ENCODE results near the gene KCNN1.
A peak's percentile ranks its signal among the peaks of the same experiment; 100 is the strongest.
"Not testable (repeated sequence)": the region's sequence is repeated elsewhere in the genome, so short reads cannot be mapped to it uniquely, and the experiment has no call there.

The KCNN1 gene

GRCh38 chr19:18020212-18021085 is 53.5 kb downstream of the KCNN1 start:
- H3K4me3 ChIP-seq (ENCODE audit: low read depth in 1 of 2, low read length in 1 of 2): no peak overlapping the region
- peak overlapping the region; percentile 78 for H3K27ac ChIP-seq
- no peaks in the 10 kb centered on the region for H3K9me3 ChIP-seq
- no peak for TF ChIP-seq CTCF (IDR thresholded peaks at IDR 0.05)
- no peaks in the 10 kb centered on the region for H3K27me3 ChIP-seq
- peaks cover 37 to 44% of the 10 kb centered on the region in 2 experiments for H3K4me1 ChIP-seq (ENCODE audit: control insufficient read depth in 1 of 2, insufficient read depth in 1 of 2, low read depth in 1 of 2, low read length in 1 of 2)
- H3K36me3 ChIP-seq: peaks cover 3% of the 10 kb centered on the region

- Histone ChIP-seq H3K27ac (peak overlapping the region; percentile 78), H3K4me1 (ENCODE audit: control insufficient read depth in 1 of 2, insufficient read depth in 1 of 2, low read depth in 1 of 2, low read length in 1 of 2) (peaks cover 35 to 43% of the 10 kb centered on the region in 2 experiments), H3K4me3 (ENCODE audit: low read depth in 1 of 2, low read length in 1 of 2) (peak overlapping the region; percentile 50 to 57), H3K36me3 (no peaks in the 10 kb centered on the region), H3K27me3 (no peaks in the 10 kb centered on the region), H3K9me3 (no peaks in the 10 kb centered on the region)
- TF ChIP-seq CTCF (IDR thresholded peaks at IDR 0.05): no peak
Measured at GRCh38 chr19:18021121-18021755, 54.3 kb downstream of the KCNN1 start.

- Histone ChIP-seq H3K36me3 (no peaks in the 10 kb centered on the region), H3K27ac (peak overlapping the region; percentile 78), H3K4me1 (ENCODE audit: control insufficient read depth in 1 of 2, insufficient read depth in 1 of 2, low read depth in 1 of 2, low read length in 1 of 2) (peaks cover 34 to 35% of the 10 kb centered on the region in 2 experiments), H3K9me3 (no peaks in the 10 kb centered on the region), H3K27me3 (no peaks in the 10 kb centered on the region), H3K4me3 (ENCODE audit: low read depth in 1 of 2, low read length in 1 of 2) (peak overlapping the region in 1 of 2 experiments; percentile 17)
- no peak for TF ChIP-seq CTCF (IDR thresholded peaks at IDR 0.05)
Measured at GRCh38 chr19:18023622-18024251, 56.8 kb downstream of the KCNN1 start.

GRCh38 chr19:18027151-18027550 is 60.2 kb downstream of the KCNN1 start:
- TF ChIP-seq CTCF (IDR thresholded peaks at IDR 0.05): no peak
- Histone ChIP-seq H3K27me3 (no peaks in the 10 kb centered on the region), H3K36me3 (no peaks in the 10 kb centered on the region), H3K27ac (no peak overlapping the region), H3K4me1 (ENCODE audit: control insufficient read depth in 1 of 2, insufficient read depth in 1 of 2, low read depth in 1 of 2, low read length in 1 of 2) (peaks cover 29 to 30% of the 10 kb centered on the region in 2 experiments), H3K9me3 (no peaks in the 10 kb centered on the region), H3K4me3 (ENCODE audit: low read depth in 1 of 2, low read length in 1 of 2) (no peak overlapping the region)

- no peak overlapping the region for H3K4me3 ChIP-seq (ENCODE audit: low read depth in 1 of 2, low read length in 1 of 2)
- H3K36me3 ChIP-seq: no peaks in the 10 kb centered on the region
- H3K9me3 ChIP-seq: no peaks in the 10 kb centered on the region
- peaks cover 9% of the 10 kb centered on the region in 2 experiments for H3K4me1 ChIP-seq (ENCODE audit: control insufficient read depth in 1 of 2, insufficient read depth in 1 of 2, low read depth in 1 of 2, low read length in 1 of 2)
- H3K27ac ChIP-seq: no peak overlapping the region
- H3K27me3 ChIP-seq: no peaks in the 10 kb centered on the region
- no peak for TF ChIP-seq CTCF (IDR thresholded peaks at IDR 0.05)
Measured at GRCh38 chr19:18029617-18030338, 62.9 kb downstream of the KCNN1 start.

- H3K36me3 ChIP-seq; H3K4me3 ChIP-seq (ENCODE audit: low read depth in 1 of 2, low read length in 1 of 2); H3K27me3 ChIP-seq; H3K9me3 ChIP-seq: not testable (repeated sequence)
- Histone ChIP-seq H3K4me1 (ENCODE audit: control insufficient read depth in 1 of 2, insufficient read depth in 1 of 2, low read depth in 1 of 2, low read length in 1 of 2) (peaks cover 9 to 16% of the 10 kb centered on the region in 2 experiments), H3K27ac (peak overlapping the region; percentile 48)
Measured at GRCh38 chr19:18031401-18031800, 64.5 kb downstream of the KCNN1 start.

GRCh38 chr19:18032102-18032501 is 65.2 kb downstream of the KCNN1 start:
- H3K4me3 ChIP-seq (ENCODE audit: low read depth in 1 of 2, low read length in 1 of 2); H3K27me3 ChIP-seq; H3K9me3 ChIP-seq; H3K36me3 ChIP-seq; H3K27ac ChIP-seq: not testable (repeated sequence)
- H3K4me1 ChIP-seq (ENCODE audit: control insufficient read depth in 1 of 2, insufficient read depth in 1 of 2, low read depth in 1 of 2, low read length in 1 of 2): peaks cover 9 to 16% of the 10 kb centered on the region in 2 experiments
